Body of pancreas (tissue), 4 donors: ENCODE measurements around the gene KLHL18. TPM values are rescaled to one million over a fixed set of nuclear protein-coding genes. Genes with fewer than 3 reads are reported as not detected.

ENCODE experiments used
- ATAC-seq: fragments of 150-250 bp; one replicate; pipeline ENCODE4 v1.9.1; 2016
- DNase-seq, 4 donors: peaks; one replicate each; pipeline ENCODE4 v3.0.0-alpha.2; 2019
- H3K27ac ChIP-seq, 4 donors: fragments of 200-600 bp; sonication (generic); 1 replicate in 3 of 4; 2 replicates in 1 of 4; pipeline versions ENCODE4 v1.5.1 to v1.6.1; 2016 to 2019; ENCODE audit warnings: mild to moderate bottlenecking in 1 of 4, mixed read lengths in 1 of 4, moderate library complexity in 1 of 4
- H3K27me3 ChIP-seq, 2 donors: fragments of 200-600 bp; sonication (generic); one replicate each; pipeline ENCODE4 v1.6.0; 2016; ENCODE audit warnings: mild to moderate bottlenecking in 1 of 2
- H3K36me3 ChIP-seq, 2 donors: fragments of 200-600 bp; sonication (generic); replicated peaks in 1 of 2; 2 replicates each; pipeline ENCODE4 v1.5.1; 2016; ENCODE audit warnings: low read depth in 2 of 2; ENCODE audit not compliant: insufficient read depth in 1 of 2
- H3K4me1 ChIP-seq: fragments of 200-600 bp; sonication (generic); one replicate; pipeline ENCODE4 v1.6.0; 2016
- H3K4me3 ChIP-seq, 2 donors: fragments of 200-600 bp; sonication (generic); 1 replicate in 1 of 2; 2 replicates in 1 of 2; pipeline ENCODE4 v1.5.1; 2016 to 2019
- H3K9me3 ChIP-seq, 3 donors: fragments of 200-600 bp; sonication (generic); 1 replicate in 2 of 3; 2 replicates in 1 of 3; pipeline ENCODE4 v1.5.1; 2016
- CTCF ChIP-seq, 7 experiments: fragments of 450-650 bp in 4 of 7; fragments of 200-600 bp in 3 of 7; sonication (generic) in 3 of 7; IDR thresholded peaks; one replicate each; pipeline ENCODE4 v1.5.1; 2016 to 2019; ENCODE audit warnings: antibody characterized with exemption in 7 of 7
- POLR2A ChIP-seq, 3 donors: fragments of 450-650 bp; IDR thresholded peaks; one replicate each; pipeline ENCODE4 v1.6.1; 2016; ENCODE audit warnings: antibody characterized with exemption in 3 of 3, mild to moderate bottlenecking in 2 of 3
- WGBS, 2 donors: methylation state at CpG; one replicate each; pipeline ENCODE4 v1.1.5; 2017; 5-methylcytosine and 5-hydroxymethylcytosine counted together
- intact Hi-C: fragments of 100-400 bp; cut with DNase I; formaldehyde crosslinking; loops from one replicate; pipeline ENCODE4 v1.15.1; 2023
- total RNA-seq, 2 donors: library from RNA; depleted of rRNA; stranded (reverse); fragments of >200 nt; gene quantifications; one replicate each; pipeline ENCODE4 v1.1.0, GENCODE V29; 2016

Gene KLHL18
- total RNA-seq, 2 donors from 2014 or later: 7.3 to 8.6 TPM

- ATAC-seq (no peak), DNase-seq (no peak)
- Histone ChIP-seq H3K27me3 (no peaks in the 10 kb centered on the region), H3K4me3 (no peak overlapping the region), H3K4me1 (no peaks in the 10 kb centered on the region), H3K9me3 (no peaks in the 10 kb centered on the region), H3K27ac (no peak overlapping the region), H3K36me3 (no peaks in the 10 kb centered on the region)
- intact Hi-C loops: no loop called here
- 100% methylated on average over 1 of the region's 1 CpG for WGBS, 2 donors
- TF ChIP-seq CTCF (IDR thresholded peaks at IDR 0.05) (no peak), POLR2A (IDR thresholded peaks at IDR 0.05) (no peak)
Measured at GRCh38 chr3:47265008-47265407, 17.7 kb upstream of the KLHL18 start.

- Histone ChIP-seq H3K4me3 (no peak overlapping the region), H3K9me3 (no peaks in the 10 kb centered on the region), H3K4me1 (no peaks in the 10 kb centered on the region), H3K36me3 (no peaks in the 10 kb centered on the region), H3K27ac (no peak overlapping the region), H3K27me3 (no peaks in the 10 kb centered on the region)
- ATAC-seq (no peak), DNase-seq (no peak)
- intact Hi-C loops: no loop called here
- 87 to 91% methylated on average over 9 to 10 of the region's 10 CpGs for WGBS, 2 donors
- no peak for TF ChIP-seq CTCF (IDR thresholded peaks at IDR 0.05)
- no peak for TF ChIP-seq POLR2A (IDR thresholded peaks at IDR 0.05)
Measured at GRCh38 chr3:47265725-47266428, 16.9 kb upstream of the KLHL18 start.

- ATAC-seq: peak; percentile 24
- intact Hi-C loops: no loop called here
Measured at GRCh38 chr3:47266709-47267489, 15.8 kb upstream of the KLHL18 start.

GRCh38 chr3:47267490-47267824 is 15.3 kb upstream of the KLHL18 start:
- no peak for DNase-seq
- no peak overlapping the region for H3K27ac ChIP-seq
- ATAC-seq: no peak
- TF ChIP-seq CTCF (IDR thresholded peaks at IDR 0.05) (no peak), POLR2A (IDR thresholded peaks at IDR 0.05) (no peak)
- H3K27me3 ChIP-seq: no peaks in the 10 kb centered on the region
- H3K36me3 ChIP-seq: no peaks in the 10 kb centered on the region
- no peak overlapping the region for H3K4me3 ChIP-seq
- no peaks in the 10 kb centered on the region for H3K4me1 ChIP-seq
- intact Hi-C loops: no loop called here
- H3K9me3 ChIP-seq: no peaks in the 10 kb centered on the region

More at GRCh38 chr3:47266709-47267489, 15.8 kb upstream of the KLHL18 start:
- Histone ChIP-seq H3K4me3 (no peak overlapping the region), H3K4me1 (no peaks in the 10 kb centered on the region), H3K9me3 (no peaks in the 10 kb centered on the region), H3K36me3 (no peaks in the 10 kb centered on the region), H3K27ac (no peak overlapping the region), H3K27me3 (no peaks in the 10 kb centered on the region)
- TF ChIP-seq CTCF (IDR thresholded peaks at IDR 0.05): no peak
- TF ChIP-seq POLR2A (IDR thresholded peaks at IDR 0.05): no peak
- 64 to 74% methylated on average over 9 to 11 of the region's 11 CpGs for WGBS, 2 donors
- DNase-seq: peak; percentile 40 to 78 (median 66)
